ENCODE results near the gene YWHAE.
"Not testable (repeated sequence)": the region's sequence is repeated elsewhere in the genome, so short reads cannot be mapped to it uniquely, and the experiment has no call there.

YWHAE gene

DNA sequence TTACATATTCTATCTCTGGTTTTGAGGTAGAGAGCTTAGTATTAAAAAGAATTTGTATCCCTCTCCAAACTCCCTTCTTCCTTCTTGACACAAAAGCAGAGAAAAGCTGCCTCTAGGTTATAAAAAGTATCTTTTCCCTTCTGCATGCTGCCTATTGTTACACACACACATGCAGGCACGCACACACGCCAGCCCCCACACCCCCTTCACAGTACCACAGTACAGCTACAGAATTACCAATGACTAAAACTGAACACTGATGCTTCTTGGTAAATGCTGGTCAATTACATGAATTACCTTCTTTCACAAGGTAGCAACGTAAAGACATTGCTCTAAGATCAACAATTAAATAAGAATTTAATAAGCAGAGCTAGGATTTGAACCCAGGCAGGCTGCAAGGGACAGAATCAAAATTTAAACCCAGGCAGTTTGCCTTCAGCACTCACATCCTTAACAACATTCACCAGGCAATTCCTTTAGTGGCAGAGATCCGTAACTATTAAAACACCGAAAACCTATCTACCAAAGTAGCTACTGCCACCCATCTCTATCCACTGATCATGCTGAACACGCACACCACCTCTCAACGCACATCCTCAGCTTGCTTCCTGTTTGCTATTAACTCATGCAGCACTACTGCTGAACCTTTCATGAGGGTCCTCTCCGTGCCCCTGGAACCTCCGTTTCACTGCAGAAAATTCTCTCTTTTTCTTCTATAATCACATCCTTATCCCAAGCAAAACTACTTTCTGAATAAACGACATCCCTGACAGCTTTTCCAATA is 37.8 kb downstream of the YWHAE start:
- TF ChIP-seq, protein P1, sequence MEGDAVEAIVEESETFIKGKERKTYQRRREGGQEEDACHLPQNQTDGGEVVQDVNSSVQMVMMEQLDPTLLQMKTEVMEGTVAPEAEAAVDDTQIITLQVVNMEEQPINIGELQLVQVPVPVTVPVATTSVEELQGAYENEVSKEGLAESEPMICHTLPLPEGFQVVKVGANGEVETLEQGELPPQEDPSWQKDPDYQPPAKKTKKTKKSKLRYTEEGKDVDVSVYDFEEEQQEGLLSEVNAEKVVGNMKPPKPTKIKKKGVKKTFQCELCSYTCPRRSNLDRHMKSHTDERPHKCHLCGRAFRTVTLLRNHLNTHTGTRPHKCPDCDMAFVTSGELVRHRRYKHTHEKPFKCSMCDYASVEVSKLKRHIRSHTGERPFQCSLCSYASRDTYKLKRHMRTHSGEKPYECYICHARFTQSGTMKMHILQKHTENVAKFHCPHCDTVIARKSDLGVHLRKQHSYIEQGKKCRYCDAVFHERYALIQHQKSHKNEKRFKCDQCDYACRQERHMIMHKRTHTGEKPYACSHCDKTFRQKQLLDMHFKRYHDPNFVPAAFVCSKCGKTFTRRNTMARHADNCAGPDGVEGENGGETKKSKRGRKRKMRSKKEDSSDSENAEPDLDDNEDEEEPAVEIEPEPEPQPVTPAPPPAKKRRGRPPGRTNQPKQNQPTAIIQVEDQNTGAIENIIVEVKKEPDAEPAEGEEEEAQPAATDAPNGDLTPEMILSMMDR (IDR thresholded peaks at IDR 0.05; ENCODE audit: borderline replicate concordance, insufficient read depth, low read depth, low read length): no peak
- H3K4me3 ChIP-seq (ENCODE audit: low read depth, low read length): no peak overlapping the region

DNA sequence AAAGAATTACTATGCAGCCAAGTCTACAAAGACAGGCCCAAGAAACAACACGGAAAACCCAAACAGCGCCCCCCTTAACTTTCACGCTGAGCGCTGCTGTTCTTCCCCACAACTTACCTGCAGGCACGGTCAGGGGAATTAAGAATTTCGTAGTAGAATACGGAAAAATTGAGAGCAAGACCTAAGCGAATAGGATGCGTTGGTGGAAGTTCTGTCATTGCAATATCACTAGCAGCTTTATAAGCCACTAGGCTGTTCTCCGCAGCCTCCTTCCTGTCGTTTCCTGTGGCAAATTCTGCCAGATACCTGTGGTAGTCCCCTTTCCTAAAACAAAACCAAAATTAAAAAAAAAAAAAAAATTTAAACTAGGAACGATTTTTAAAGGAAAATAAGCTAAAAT is 39.0 kb downstream of the YWHAE start:
- no peak overlapping the region for H3K4me3 ChIP-seq (ENCODE audit: low read depth, low read length)
- TF ChIP-seq, protein P1 (IDR thresholded peaks at IDR 0.05; ENCODE audit: borderline replicate concordance, insufficient read depth, low read depth, low read length): no peak

DNA sequence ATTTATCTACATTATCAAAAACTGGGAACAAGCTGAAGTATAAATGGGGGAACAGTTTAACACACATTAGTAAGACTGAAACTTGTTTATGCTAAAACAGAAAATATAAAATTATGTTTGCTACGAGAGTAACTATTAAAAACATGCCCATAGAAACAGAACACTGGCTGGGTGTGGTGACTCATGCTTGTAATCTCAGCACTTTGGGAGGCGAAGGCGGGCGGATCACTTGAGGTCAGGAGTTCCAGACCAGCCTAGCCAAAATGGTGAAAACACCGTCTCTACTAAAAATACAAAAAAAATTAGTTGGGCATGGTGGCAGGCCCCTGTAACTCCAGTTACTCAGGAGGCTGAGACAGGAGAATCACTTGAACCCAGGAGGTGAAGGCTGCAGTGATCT is 39.7 kb downstream of the YWHAE start:
- H3K4me3 ChIP-seq (ENCODE audit: low read depth, low read length): not testable (repeated sequence)

GRCh38 chr17:1354030-1354429 is 46.0 kb downstream of the YWHAE start:
- H3K4me3 ChIP-seq (ENCODE audit: low read depth, low read length): no peak overlapping the region
- TF ChIP-seq, protein P1 (IDR thresholded peaks at IDR 0.05; ENCODE audit: borderline replicate concordance, insufficient read depth, low read depth, low read length): no peak

GRCh38 chr17:1352530-1352929 is 47.5 kb downstream of the YWHAE start:
- H3K4me3 ChIP-seq (ENCODE audit: low read depth, low read length): not testable (repeated sequence)

DNA sequence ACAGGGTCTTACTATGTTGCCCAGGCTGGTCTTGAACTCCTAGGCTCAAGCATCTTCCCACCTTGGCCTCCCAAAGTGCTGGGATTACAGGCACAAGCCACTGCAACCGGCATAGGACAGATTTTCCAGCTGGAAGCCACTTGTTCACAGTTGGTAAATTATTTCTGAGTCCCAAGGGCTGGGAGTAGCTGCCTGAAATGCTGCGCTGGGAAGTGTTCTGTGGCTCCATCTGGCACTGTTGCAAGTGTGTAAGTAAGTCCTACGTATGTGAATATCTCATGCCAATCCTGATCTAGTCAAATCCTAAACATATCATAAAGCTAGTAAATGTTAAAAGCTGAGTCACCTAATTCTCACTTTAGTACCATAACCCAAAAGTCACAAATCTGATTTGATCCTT is 48.1 kb downstream of the YWHAE start:
- H3K4me3 ChIP-seq (ENCODE audit: low read depth, low read length): no peak overlapping the region
- TF ChIP-seq, protein P1 (IDR thresholded peaks at IDR 0.05; ENCODE audit: borderline replicate concordance, insufficient read depth, low read depth, low read length): no peak

GRCh38 chr17:1351275-1351674 is 48.7 kb downstream of the YWHAE start:
- no peak overlapping the region for H3K4me3 ChIP-seq (ENCODE audit: low read depth, low read length)
- TF ChIP-seq, protein P1 (IDR thresholded peaks at IDR 0.05; ENCODE audit: borderline replicate concordance, insufficient read depth, low read depth, low read length): no peak

DNA sequence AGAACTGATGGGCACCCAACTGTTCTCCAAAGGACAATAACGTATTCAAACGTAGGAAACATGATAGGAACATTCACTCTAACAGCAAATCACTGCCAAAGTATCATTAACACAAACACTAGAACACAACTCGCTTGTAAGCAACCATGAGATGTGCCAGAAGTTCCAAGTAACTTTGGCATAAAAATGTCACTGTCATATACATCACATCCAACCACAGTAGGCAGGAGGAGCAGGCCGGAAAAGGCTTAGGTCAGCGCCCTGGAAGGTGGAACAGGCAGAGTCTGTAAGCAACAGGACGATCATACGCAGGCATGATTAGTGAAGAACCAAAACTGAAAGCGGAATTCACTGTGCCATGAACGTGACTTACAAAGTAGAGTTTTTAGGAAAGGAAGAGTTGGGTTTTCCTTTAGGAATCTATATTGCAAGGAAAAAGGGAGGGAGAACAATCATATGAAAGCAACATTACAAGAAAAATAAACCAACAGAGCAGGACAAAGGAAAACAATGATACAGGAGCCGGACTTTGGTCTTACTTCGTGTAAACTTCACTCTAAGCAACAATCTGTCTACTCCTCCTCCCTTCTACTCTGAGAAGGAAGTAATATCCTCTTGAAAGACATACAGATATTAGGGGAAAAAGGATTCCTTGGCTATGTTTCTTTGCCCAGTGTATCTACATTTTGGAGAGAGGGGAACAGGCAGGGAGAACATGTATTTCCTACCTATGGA is 52.3 kb downstream of the YWHAE start:
- TF ChIP-seq, protein P1 (IDR thresholded peaks at IDR 0.05; ENCODE audit: borderline replicate concordance, insufficient read depth, low read depth, low read length): no peak
- no peak overlapping the region for H3K4me3 ChIP-seq (ENCODE audit: low read depth, low read length)

All from GM12875 (cell line).